ENCODE results near the gene CXCR6.

Gene CXCR6

DNA sequence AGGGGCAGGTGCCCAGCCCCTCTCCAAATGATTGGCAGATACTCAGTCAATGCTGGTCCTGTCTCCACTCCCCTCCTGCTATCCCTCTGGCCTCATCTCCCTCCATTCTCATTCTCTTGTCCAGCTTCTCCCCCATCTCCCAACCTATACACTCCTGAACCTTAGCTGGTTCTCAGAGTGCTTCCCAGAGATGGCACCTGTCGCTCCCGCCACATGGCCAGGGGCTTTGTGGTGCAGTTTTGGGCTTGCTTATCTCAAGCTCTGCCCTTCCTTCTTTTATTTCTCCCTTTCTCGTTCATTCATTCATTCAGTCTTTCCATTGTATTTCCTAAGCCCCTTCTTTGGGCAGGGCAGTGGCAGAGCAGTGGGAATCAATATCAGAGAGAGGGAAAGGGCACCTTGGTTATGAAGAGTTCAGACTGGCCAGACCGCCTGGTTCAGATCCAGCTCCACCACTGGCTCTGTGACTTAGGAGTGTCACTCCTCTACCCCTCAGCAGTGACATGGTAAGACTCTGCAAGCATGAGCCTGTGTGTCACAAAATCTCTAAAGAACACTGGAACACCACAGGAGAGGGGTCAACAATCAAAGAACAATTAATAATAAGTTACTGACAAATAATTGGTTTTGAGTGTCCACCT, 20.2 kb upstream of the CXCR6 start:
- no peak for FAIRE-seq

- FAIRE-seq, result no peak
Measured at GRCh38 chr3:45923755-45924154, 19.5 kb upstream of the CXCR6 start.

DNA sequence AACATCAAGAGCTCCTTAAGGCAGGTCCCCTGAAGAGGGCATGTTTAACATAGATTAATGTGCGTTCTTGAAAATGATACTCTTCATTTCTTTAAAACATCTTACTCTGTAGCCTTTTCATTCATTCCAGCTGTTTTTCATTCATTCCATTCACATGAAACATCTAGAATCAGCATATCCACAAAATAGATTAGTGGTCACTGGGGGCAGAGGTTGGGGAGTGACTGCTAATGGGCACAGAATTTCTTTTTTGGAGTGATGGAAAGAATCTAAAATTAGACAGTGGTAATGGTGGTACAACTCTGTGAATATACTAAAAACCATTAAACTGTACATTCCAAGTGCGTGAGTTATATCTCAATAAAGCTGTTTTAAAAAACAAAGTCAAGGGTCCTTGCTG, 15.4 kb upstream of the CXCR6 start:
- FAIRE-seq, result no peak

GRCh38 chr3:45929042-45929679, 14.1 kb upstream of the CXCR6 start:
- FAIRE-seq, result no peak

GRCh38 chr3:45931496-45931895, 11.8 kb upstream of the CXCR6 start:
- no peak for FAIRE-seq

DNA sequence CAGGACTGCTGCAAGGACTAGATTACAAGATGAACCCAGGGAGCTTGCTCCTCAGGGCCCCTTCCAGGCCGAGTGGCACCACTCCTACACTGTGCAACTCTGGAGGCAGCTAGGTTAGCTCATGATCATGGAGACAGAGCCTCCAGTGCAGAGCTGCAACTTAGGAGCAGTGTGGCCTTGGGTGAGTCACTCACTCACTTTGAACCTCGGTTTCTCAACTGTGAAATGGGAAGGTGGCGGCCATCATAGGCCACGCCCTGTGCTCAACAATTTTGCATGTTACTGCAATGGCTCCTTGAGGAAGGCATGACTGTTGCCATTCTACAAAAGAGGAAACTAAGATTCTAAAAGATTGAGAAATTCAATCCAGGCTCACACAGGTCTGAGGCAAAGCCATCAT, 11.2 kb upstream of the CXCR6 start:
- FAIRE-seq, result no peak

GRCh38 chr3:45933591-45933990, 9.7 kb upstream of the CXCR6 start:
- FAIRE-seq, result no peak

GRCh38 chr3:45936261-45936660, 7.0 kb upstream of the CXCR6 start:
- no peak for FAIRE-seq

GRCh38 chr3:45937206-45938042, 5.8 kb upstream of the CXCR6 start:
- no peak for FAIRE-seq

GRCh38 chr3:45938043-45938435, 5.2 kb upstream of the CXCR6 start:
- FAIRE-seq, result no peak

- FAIRE-seq, result peak; percentile 79
Measured at GRCh38 chr3:45938864-45939263, 4.4 kb upstream of the CXCR6 start.

GRCh38 chr3:45939341-45939771, 3.9 kb upstream of the CXCR6 start:
- no peak for FAIRE-seq

GRCh38 chr3:45940004-45940780, 3.1 kb upstream of the CXCR6 start:
- no peak for FAIRE-seq

DNA sequence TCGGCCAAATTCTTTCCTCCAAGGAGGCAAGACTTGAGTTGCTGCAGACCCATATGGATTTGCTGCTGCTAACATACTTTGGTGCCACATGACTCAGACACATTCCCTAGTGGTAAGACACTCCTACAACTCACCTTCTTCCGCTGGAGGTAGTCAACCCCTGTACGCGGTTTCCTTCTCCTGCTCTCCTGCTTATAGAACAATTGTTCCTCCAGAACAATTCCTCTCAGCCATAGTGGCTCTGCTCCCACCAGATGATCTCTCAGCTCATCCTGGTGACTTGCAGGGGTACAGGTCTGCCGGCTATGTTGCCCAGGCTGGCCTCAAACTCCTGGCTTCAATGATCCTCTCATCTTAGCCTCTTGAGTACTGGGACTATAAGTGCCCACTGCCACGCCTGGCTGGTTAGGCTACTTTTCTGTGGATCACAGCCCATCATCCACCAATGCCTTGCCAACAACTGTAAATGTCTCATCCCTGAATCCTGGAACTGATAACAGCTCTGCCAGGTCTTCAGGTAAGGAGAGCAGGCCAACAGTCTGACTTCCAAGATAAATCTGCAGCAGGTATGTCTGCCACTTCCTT, 2.4 kb upstream of the CXCR6 start:
- FAIRE-seq, result no peak

- no peak for FAIRE-seq
Measured at GRCh38 chr3:45942051-45942825, 1.0 kb upstream of the CXCR6 start.

- FAIRE-seq, result no peak
Measured at GRCh38 chr3:45944830-45945620, 1.8 kb downstream of the CXCR6 start.

- FAIRE-seq, result no peak
Measured at GRCh38 chr3:45946307-45946706, 3.0 kb downstream of the CXCR6 start.

- no peak for FAIRE-seq
Measured at GRCh38 chr3:45946875-45947274, 3.6 kb downstream of the CXCR6 start.

DNA sequence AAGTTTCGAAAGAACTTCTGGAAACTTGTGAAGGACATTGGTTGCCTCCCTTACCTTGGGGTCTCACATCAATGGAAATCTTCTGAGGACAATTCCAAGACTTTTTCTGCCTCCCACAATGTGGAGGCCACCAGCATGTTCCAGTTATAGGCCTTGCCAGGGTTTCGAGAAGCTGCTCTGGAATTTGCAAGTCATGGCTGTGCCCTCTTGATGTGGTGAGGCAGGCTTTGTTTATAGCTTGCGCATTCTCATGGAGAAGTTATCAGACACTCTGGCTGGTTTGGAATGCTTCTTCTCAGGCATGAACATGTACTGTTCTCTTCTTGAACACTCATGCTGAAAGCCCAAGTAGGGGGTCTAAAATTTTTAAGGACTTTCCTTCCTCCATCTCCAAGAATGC, 4.1 kb downstream of the CXCR6 start:
- no peak for FAIRE-seq

GRCh38 chr3:45948311-45948781, 5.1 kb downstream of the CXCR6 start:
- no peak for FAIRE-seq

- no peak for FAIRE-seq
Measured at GRCh38 chr3:45948881-45949280, 5.6 kb downstream of the CXCR6 start.

Measured in islet of Langerhans (tissue), 1 donor.